ENCODE measurements around the gene DGKB.

DNA sequence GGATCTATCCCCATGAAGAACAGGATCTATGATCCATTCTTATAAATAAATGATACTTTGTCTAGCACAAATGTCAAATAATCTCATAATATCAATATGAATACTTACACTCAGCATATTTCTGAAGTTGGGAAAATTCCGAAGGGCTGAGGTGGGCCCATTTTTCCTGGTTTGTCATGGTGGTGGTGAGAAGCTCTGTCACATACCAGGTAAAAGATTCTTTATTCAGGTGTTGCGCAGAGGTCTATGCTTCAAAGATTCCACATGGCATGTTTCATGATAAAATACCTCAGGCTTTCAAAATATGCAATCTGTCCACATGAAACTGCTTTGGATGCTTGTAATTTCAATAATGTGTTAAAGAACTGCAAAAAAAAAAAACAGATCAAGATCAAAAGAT is 61.5 kb downstream of the DGKB start:
- TF ChIP-seq EZH2 (IDR thresholded peaks at IDR 0.05; ENCODE audit: borderline replicate concordance, low read length), result no peak
- no peak for TF ChIP-seq CTCF (conservative IDR thresholded peaks at IDR 0.05 in 1 of 2, IDR thresholded peaks at IDR 0.05 in 1 of 2; ENCODE audit: extremely low read depth in 1 of 2, insufficient read depth in 1 of 2, low read depth in 1 of 2, low read length in 2 of 2)

Measured in mammary epithelial cell (primary cell).